ENCODE results near the gene OAS2. TPM values are rescaled to one million over a fixed set of nuclear protein-coding genes. Genes with fewer than 3 reads are reported as not detected.

The OAS2 gene
- total RNA-seq, 2 donors from 2014 or later: 1.6 to 2.3 TPM

DNA sequence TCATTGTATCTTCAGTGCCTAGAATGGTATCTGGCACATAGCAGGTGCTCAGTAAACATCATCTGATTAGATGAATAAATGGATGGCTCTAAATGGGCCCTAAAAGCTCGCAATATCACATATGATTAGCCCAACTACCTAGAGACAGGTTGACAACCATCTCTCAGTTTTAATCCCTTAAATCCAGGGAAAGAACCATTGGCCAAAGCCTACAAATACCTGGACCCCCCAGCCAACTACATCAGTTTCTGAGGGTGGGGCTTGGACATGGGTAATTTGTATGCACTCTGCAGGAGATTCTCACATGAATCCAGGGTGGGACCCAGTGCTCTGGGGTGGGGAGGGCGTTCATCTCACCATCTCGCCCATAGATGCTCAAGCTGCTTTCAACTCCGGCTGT is 73.4 kb downstream of the OAS2 start:
- peaks cover 0 to 7% of the 10 kb centered on the region in 2 donors for H3K27me3 ChIP-seq
- peaks cover 7% of the 10 kb centered on the region for H3K4me1 ChIP-seq
- H3K36me3 ChIP-seq (replicated peaks in 1 of 2; ENCODE audit: insufficient read depth in 1 of 2, low read depth in 2 of 2): no peaks in the 10 kb centered on the region
- intact Hi-C loops (cut with DNase I): loop anchor here (5.0 kb wide), 2 partner anchors 106 to 121 kb away; no protein-coding TSS in a partner anchor
- ATAC-seq (no peak), DNase-seq (no peak)
- no peak overlapping the region for H3K27ac ChIP-seq
- no peak overlapping the region for H3K4me3 ChIP-seq
- no peaks in the 10 kb centered on the region for H3K9me3 ChIP-seq
- TF ChIP-seq, protein P1, sequence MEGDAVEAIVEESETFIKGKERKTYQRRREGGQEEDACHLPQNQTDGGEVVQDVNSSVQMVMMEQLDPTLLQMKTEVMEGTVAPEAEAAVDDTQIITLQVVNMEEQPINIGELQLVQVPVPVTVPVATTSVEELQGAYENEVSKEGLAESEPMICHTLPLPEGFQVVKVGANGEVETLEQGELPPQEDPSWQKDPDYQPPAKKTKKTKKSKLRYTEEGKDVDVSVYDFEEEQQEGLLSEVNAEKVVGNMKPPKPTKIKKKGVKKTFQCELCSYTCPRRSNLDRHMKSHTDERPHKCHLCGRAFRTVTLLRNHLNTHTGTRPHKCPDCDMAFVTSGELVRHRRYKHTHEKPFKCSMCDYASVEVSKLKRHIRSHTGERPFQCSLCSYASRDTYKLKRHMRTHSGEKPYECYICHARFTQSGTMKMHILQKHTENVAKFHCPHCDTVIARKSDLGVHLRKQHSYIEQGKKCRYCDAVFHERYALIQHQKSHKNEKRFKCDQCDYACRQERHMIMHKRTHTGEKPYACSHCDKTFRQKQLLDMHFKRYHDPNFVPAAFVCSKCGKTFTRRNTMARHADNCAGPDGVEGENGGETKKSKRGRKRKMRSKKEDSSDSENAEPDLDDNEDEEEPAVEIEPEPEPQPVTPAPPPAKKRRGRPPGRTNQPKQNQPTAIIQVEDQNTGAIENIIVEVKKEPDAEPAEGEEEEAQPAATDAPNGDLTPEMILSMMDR (IDR thresholded peaks at IDR 0.05): no peak
- no peak for TF ChIP-seq POLR2A (IDR thresholded peaks at IDR 0.05)
- 79 to 82% methylated on average over 2 to 4 of the region's 4 CpGs for WGBS, 2 donors

DNA sequence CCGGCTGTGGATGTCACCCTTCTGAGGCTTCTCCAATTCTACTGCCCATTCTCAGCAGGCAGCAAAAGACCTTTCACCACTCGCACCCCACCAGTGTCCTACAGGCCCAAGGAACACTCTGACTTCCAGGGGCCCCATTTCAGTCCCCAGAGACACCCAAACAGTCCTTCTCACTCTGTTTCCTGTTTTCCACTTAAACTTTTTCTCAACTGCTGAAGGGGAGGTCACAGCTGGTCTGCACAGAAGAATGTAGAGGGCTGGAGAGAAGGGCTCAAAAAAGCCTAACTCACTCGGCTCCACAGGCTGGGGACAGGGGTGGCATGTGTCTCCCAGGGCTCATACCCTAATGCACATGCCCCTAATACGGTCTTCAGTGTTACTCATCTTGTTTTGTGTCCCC is 74.0 kb downstream of the OAS2 start:
- ATAC-seq (no peak), DNase-seq (no peak)
- H3K9me3 ChIP-seq: no peaks in the 10 kb centered on the region
- TF ChIP-seq POLR2A (IDR thresholded peaks at IDR 0.05): no peak
- TF ChIP-seq, protein P1 (IDR thresholded peaks at IDR 0.05): no peak
- peaks cover 0 to 7% of the 10 kb centered on the region in 2 donors for H3K27me3 ChIP-seq
- H3K4me3 ChIP-seq: no peak overlapping the region
- no peak overlapping the region for H3K27ac ChIP-seq
- intact Hi-C loops (cut with DNase I): loop anchor here (5.0 kb wide), 2 partner anchors 105 to 120 kb away; no protein-coding TSS in a partner anchor
- no peaks in the 10 kb centered on the region for H3K36me3 ChIP-seq (replicated peaks in 1 of 2; ENCODE audit: insufficient read depth in 1 of 2, low read depth in 2 of 2)
- 56 to 71% methylated on average over 3 to 4 of the region's 4 CpGs for WGBS, 2 donors
- H3K4me1 ChIP-seq: peaks cover 13% of the 10 kb centered on the region

DNA sequence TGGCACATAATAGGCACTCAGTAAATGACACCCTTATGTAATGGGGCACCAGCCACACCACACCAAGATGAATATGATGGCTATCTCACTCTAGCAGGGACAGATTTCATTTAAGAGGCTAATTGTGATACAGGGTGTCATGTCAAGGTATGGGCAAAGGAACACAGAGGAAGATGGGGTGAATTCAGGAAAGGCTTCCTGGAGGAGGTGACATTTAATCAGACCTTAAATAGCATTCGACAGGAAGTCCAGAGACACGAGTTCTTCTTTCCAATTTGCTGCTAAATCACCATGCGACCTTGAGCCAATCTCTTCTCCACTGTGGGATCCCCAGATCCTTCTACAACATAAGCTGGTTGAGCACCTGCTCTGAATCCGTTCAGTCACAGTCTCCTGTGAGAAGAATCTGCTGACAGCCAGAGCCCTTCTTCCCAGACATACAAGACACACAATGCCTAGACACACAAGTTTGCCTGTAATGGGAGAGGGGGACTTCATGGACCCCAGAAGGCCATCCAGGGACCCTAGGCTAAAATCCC is 76.7 kb downstream of the OAS2 start:
- no peak for TF ChIP-seq POLR2A (IDR thresholded peaks at IDR 0.05)
- TF ChIP-seq, protein P1 (IDR thresholded peaks at IDR 0.05): no peak
- H3K4me1 ChIP-seq: peaks cover 19% of the 10 kb centered on the region
- intact Hi-C loops (cut with DNase I): loop anchor here (5.0 kb wide), 3 partner anchors 37 to 117 kb away; no protein-coding TSS in a partner anchor
- DNase-seq (no peak), ATAC-seq (no peak)
- 59 to 62% methylated on average over 4 of the region's 4 CpGs for WGBS, 2 donors
- H3K27ac ChIP-seq: no peak overlapping the region
- H3K4me3 ChIP-seq: no peak overlapping the region
- no peaks in the 10 kb centered on the region for H3K36me3 ChIP-seq (replicated peaks in 1 of 2; ENCODE audit: insufficient read depth in 1 of 2, low read depth in 2 of 2)
- no peaks in the 10 kb centered on the region for H3K9me3 ChIP-seq
- H3K27me3 ChIP-seq: peaks cover 0 to 7% of the 10 kb centered on the region in 2 donors

DNA sequence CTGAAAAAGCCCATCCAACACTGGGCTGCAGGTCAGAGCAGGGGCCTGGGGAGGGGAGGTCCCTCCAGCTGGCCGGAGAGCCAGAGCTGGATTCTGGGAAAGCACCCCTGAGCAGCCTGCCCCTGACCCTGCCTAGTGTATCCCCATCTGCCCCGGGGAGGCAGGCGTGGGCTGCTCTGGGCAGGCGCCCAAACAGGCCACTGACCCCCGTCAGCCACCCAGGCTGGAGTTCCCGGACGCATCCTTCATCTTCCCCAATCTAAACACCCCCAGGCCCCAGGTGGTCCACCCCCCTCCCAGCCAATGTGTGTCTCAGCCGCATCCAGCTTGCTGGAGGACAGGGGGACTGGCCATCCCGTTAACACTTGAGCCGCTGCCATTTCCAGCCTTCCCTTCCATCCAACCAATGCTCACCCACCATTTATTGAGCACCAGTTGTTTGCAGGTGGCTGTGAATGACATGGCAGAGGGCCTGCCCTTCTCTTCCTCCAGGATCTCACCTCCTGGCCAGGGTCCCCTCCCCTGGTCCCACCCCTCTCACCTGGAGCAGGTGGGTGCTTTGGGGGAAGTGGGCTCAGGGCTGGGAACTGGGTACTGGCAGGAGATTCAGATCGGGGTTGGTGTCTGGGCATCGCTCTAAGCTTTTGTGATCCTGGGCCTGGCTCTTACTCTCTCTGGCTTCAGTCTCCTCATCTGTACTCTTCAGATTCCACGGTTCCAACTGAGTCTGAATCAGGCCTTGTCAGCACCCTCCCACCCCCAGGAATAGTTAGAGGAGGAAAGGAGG is 77.5 kb downstream of the OAS2 start:
- H3K9me3 ChIP-seq: no peaks in the 10 kb centered on the region
- TF ChIP-seq, protein P1 (IDR thresholded peaks at IDR 0.05): no peak
- no peak for TF ChIP-seq POLR2A (IDR thresholded peaks at IDR 0.05)
- WGBS, 2 donors: 75 to 78% methylated on average over 11 to 13 of the region's 13 CpGs
- H3K4me3 ChIP-seq: no peak overlapping the region
- no peak for ATAC-seq
- no peaks in the 10 kb centered on the region for H3K36me3 ChIP-seq (replicated peaks in 1 of 2; ENCODE audit: insufficient read depth in 1 of 2, low read depth in 2 of 2)
- no peak for DNase-seq
- peaks cover 0 to 7% of the 10 kb centered on the region in 2 donors for H3K27me3 ChIP-seq
- H3K27ac ChIP-seq: peak overlapping the region in 2 of 4 donors; percentile 55 to 57
- peaks cover 19% of the 10 kb centered on the region for H3K4me1 ChIP-seq
- intact Hi-C loops (cut with DNase I): loop anchor here (5.0 kb wide), 1 partner anchor 37 kb away; no protein-coding TSS in a partner anchor

All from body of pancreas (tissue), 4 donors.